Stimulated activated CD8-positive, alpha-beta memory T cell treated with anti-CD3 and anti-CD28 coated beads, Interleukin-12 subunit alpha, Interleukin-12 subunit beta, amount 100 ng/mL, for 1 hour (primary cell): ENCODE data around the gene AXIN1.
"Not testable (repeated sequence)": the region's sequence is repeated elsewhere in the genome, so short reads cannot be mapped to it uniquely, and the experiment has no call there.

Source experiments
- DNase-seq: peaks from one replicate; pipeline ENCODE4 v3.0.0-alpha.2; 2020; ENCODE audit warnings: low read depth

The AXIN1 gene

GRCh38 chr16:333406-334094, 19.0 kb downstream of the AXIN1 start:
- DNase-seq, result no peak

GRCh38 chr16:331181-331814, 21.2 kb downstream of the AXIN1 start:
- DNase-seq, result not testable (repeated sequence)

GRCh38 chr16:330741-331140, 21.8 kb downstream of the AXIN1 start:
- no peak for DNase-seq

- no peak for DNase-seq
Observed at GRCh38 chr16:325375-326145, 27.0 kb downstream of the AXIN1 start.

GRCh38 chr16:324451-325334, 27.8 kb downstream of the AXIN1 start:
- DNase-seq, result peak; percentile 27

GRCh38 chr16:324201-324450, 28.4 kb downstream of the AXIN1 start:
- DNase-seq, result no peak

- DNase-seq, result no peak
Observed at GRCh38 chr16:322476-323143, 29.9 kb downstream of the AXIN1 start.

- DNase-seq, result no peak
Observed at GRCh38 chr16:321532-321931, 31.0 kb downstream of the AXIN1 start.

GRCh38 chr16:320206-320605, 32.3 kb downstream of the AXIN1 start:
- DNase-seq, result no peak

GRCh38 chr16:318628-319027, 33.9 kb downstream of the AXIN1 start:
- no peak for DNase-seq

GRCh38 chr16:317583-317982, 34.9 kb downstream of the AXIN1 start:
- no peak for DNase-seq

- no peak for DNase-seq
Observed at GRCh38 chr16:316741-317464, 35.6 kb downstream of the AXIN1 start.

- no peak for DNase-seq
Observed at GRCh38 chr16:314795-315299, 37.7 kb downstream of the AXIN1 start.

- DNase-seq, result no peak
Observed at GRCh38 chr16:314351-314750, 38.2 kb downstream of the AXIN1 start.

- no peak for DNase-seq
Observed at GRCh38 chr16:311725-312124, 40.8 kb downstream of the AXIN1 start.

- no peak for DNase-seq
Observed at GRCh38 chr16:309476-309875, 43.0 kb downstream of the AXIN1 start.

- no peak for DNase-seq
Observed at GRCh38 chr16:307691-308312, 44.7 kb downstream of the AXIN1 start.

- no peak for DNase-seq
Observed at GRCh38 chr16:306911-307370, 45.6 kb downstream of the AXIN1 start.

- DNase-seq, result no peak
Observed at GRCh38 chr16:305916-306626, 46.5 kb downstream of the AXIN1 start.
